MCF 10A (cell line): ENCODE measurements around the gene NR3C2. TPM values are rescaled to one million over a fixed set of nuclear protein-coding genes. Genes with fewer than 3 reads are reported as not detected.

Experiments used
- BruUV-seq: library from RNA; stranded (reverse); fragments of 400-500 nt; replicated peaks from 2 replicates; lab custom pipeline; 2021; lab: Mats Ljungman, UMichigan
- CTCF ChIA-PET: fragments of 300-600 bp; sonication (Branson Sonifier 250); formaldehyde crosslinking; extraction: SDS; loops from one replicate; lab custom pipeline; 2021; ENCODE audit warnings: antibody characterized with exemption, inconsistent platforms; lab: Yijun Ruan, JAX
- POLR2A ChIA-PET: fragments of 300-600, 350-650 bp; sonication (Branson Sonifier 250); formaldehyde crosslinking; extraction: SDS; loops from one replicate; lab custom pipeline; 2020; ENCODE audit warnings: antibody characterized with exemption, inconsistent platforms; lab: Yijun Ruan, JAX
- DNase-seq: peaks from one replicate; pipeline ENCODE4 v3.0.0-alpha.2; 2018; ENCODE audit not compliant: unreplicated experiment
- H3K27ac Mint-ChIP-seq: one replicate; pipeline ENCODE4 v1.8.0; 2022; ENCODE audit warnings: mild to moderate bottlenecking, low read depth, mixed read lengths; ENCODE audit not compliant: unreplicated experiment
- H3K27me3 Mint-ChIP-seq: one replicate; pipeline ENCODE4 v1.8.0; 2022; ENCODE audit warnings: mixed read lengths; ENCODE audit not compliant: insufficient read depth, unreplicated experiment
- H3K36me3 Mint-ChIP-seq: one replicate; pipeline ENCODE4 v1.8.0; 2022; ENCODE audit warnings: mild to moderate bottlenecking, moderate library complexity, mixed read lengths; ENCODE audit not compliant: insufficient read depth, unreplicated experiment
- H3K4me1 Mint-ChIP-seq: one replicate; pipeline ENCODE4 v1.8.0; 2022; ENCODE audit warnings: mixed read lengths; ENCODE audit not compliant: insufficient read depth, unreplicated experiment
- H3K4me3 Mint-ChIP-seq: one replicate; pipeline ENCODE4 v1.8.0; 2022; ENCODE audit warnings: mild to moderate bottlenecking, moderate library complexity, mixed read lengths; ENCODE audit not compliant: unreplicated experiment
- H3K9me3 Mint-ChIP-seq: one replicate; pipeline ENCODE4 v1.8.0; 2022; ENCODE audit warnings: mixed read lengths; ENCODE audit not compliant: unreplicated experiment
- intact Hi-C: fragments of 100-400 bp; cut with micrococcal nuclease; formaldehyde crosslinking; loops from 2 replicates; pipeline ENCODE4 v1.14.1; 2022
- total RNA-seq: library from RNA; stranded (reverse); gene quantifications from 2 replicates; pipeline ENCODE4 v1.2.3, GENCODE V29; 2022
- TF ChIP-seq, protein P1 (sequence below): fragments of 200-600 bp; IDR thresholded peaks from one replicate; pipeline ENCODE4 v1.8.0; 2022; ENCODE audit warnings: antibody characterized with exemption, mild to moderate bottlenecking; ENCODE audit not compliant: unreplicated experiment

The NR3C2 gene
- total RNA-seq, 1 experiment from 2014 or later = 0.21 TPM

GRCh38 chr4:148204892-148205291 is 237.3 kb downstream of the NR3C2 start:
- H3K27me3 Mint-ChIP-seq = no peaks in the 10 kb centered on the region
- ChIA-PET CTCF (no interaction called here), POLR2A (no interaction called here)
- BruUV-seq = no TSS peak
- intact Hi-C loops = no loop called here
- TF ChIP-seq, protein P1, sequence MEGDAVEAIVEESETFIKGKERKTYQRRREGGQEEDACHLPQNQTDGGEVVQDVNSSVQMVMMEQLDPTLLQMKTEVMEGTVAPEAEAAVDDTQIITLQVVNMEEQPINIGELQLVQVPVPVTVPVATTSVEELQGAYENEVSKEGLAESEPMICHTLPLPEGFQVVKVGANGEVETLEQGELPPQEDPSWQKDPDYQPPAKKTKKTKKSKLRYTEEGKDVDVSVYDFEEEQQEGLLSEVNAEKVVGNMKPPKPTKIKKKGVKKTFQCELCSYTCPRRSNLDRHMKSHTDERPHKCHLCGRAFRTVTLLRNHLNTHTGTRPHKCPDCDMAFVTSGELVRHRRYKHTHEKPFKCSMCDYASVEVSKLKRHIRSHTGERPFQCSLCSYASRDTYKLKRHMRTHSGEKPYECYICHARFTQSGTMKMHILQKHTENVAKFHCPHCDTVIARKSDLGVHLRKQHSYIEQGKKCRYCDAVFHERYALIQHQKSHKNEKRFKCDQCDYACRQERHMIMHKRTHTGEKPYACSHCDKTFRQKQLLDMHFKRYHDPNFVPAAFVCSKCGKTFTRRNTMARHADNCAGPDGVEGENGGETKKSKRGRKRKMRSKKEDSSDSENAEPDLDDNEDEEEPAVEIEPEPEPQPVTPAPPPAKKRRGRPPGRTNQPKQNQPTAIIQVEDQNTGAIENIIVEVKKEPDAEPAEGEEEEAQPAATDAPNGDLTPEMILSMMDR = no peak
- no peaks in the 10 kb centered on the region for H3K36me3 Mint-ChIP-seq
- no peak overlapping the region for H3K27ac Mint-ChIP-seq
- no peak overlapping the region for H3K4me3 Mint-ChIP-seq
- H3K9me3 Mint-ChIP-seq = no peaks in the 10 kb centered on the region
- DNase-seq = no peak
- no peaks in the 10 kb centered on the region for H3K4me1 Mint-ChIP-seq

DNA sequence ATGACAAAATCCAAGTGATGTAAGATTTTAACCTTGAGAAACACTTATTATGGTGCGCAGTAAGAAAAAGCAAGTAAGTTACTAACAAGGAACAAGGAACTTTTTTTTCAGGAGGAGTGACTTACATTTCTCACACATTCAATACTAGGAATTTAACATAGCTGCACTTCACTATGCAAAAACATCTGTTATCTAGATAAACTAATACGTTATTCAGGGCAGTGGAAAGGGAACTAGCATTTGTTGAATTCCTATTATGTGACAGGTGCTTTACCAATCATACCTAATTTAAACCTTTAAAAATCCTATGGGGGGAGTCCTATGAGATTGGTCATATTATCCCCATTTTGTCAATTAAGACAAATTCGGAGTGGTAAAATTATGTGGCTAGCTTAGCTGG is 238.0 kb downstream of the NR3C2 start:
- no peak for DNase-seq
- Mint-ChIP-seq H3K4me3 (no peak overlapping the region), H3K9me3 (no peaks in the 10 kb centered on the region), H3K27me3 (no peaks in the 10 kb centered on the region), H3K4me1 (no peaks in the 10 kb centered on the region), H3K27ac (no peak overlapping the region), H3K36me3 (no peaks in the 10 kb centered on the region)
- intact Hi-C loops = no loop called here
- BruUV-seq = no TSS peak
- CTCF ChIA-PET = no interaction called here
- POLR2A ChIA-PET = no interaction called here
- TF ChIP-seq, protein P1 = no peak

DNA sequence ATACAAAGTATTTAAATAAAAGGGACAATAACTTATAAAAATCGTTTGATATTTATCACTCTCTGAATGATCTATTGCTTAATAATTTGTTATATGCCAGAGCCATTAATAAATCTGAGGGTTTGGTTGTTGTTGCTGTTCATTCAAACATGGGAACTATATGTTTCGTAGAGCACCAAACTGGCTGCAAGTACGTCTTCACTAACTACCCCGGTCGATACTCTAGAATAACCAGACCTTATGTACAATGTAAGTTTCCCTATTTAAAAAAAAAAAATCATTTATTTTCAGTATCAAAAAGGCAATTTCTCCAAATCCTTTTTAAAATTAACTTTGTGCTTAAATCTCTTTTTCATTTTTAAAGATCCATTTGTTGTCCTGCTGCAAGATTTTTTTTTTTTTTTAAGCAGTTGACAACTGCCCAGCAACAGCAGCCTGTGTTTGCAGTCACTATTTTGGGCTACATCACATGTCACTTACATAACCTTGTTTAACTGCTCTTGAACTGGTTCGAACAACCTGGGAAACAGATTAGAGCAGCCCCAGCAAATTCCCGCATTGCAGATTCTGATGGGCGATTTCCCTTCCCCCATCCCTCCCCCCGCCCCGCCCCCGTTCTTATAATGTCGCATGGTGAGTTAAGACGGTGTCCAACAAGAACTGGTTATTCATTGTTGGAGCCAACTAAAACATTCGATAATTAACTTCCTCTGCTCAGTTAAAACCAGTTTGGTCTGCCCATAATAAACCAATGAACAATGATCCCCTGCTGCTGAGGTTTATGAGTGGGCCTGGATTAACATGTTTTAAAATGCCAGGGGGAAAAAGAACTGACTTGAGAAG is 238.9 kb downstream of the NR3C2 start:
- DNase-seq = no peak
- no peak overlapping the region for H3K4me3 Mint-ChIP-seq

GRCh38 chr4:148200960-148201359 is 241.3 kb downstream of the NR3C2 start:
- no peak for DNase-seq
- Mint-ChIP-seq H3K4me3 (no peak overlapping the region), H3K9me3 (no peaks in the 10 kb centered on the region), H3K27me3 (no peaks in the 10 kb centered on the region), H3K27ac (no peak overlapping the region), H3K36me3 (no peaks in the 10 kb centered on the region), H3K4me1 (no peaks in the 10 kb centered on the region)
- no TSS peak for BruUV-seq
- CTCF ChIA-PET = no interaction called here
- intact Hi-C loops = no loop called here
- POLR2A ChIA-PET = no interaction called here
- TF ChIP-seq, protein P1 = no peak

More for the DNA sequence above, 238.9 kb downstream of the NR3C2 start:
- TF ChIP-seq, protein P1 = no peak
- ChIA-PET CTCF (interaction anchor here (0.6 to 1.0 kb wide), 2 partner anchors 27 to 829 kb away, joined by 3 read pairs; no protein-coding TSS in a partner anchor), POLR2A (no interaction called here)
- no peaks in the 10 kb centered on the region for H3K36me3 Mint-ChIP-seq
- BruUV-seq = no TSS peak
- intact Hi-C loops = no loop called here
- no peak overlapping the region for H3K27ac Mint-ChIP-seq
- H3K4me1 Mint-ChIP-seq = no peaks in the 10 kb centered on the region
- no peaks in the 10 kb centered on the region for H3K27me3 Mint-ChIP-seq
- no peaks in the 10 kb centered on the region for H3K9me3 Mint-ChIP-seq
